Fibroblast of lung (primary cell): ENCODE data around the gene LCN1.

Experiments used
- CTCF ChIP-seq, 2 donors: IDR thresholded peaks in 1 of 2; conservative IDR thresholded peaks in 1 of 2; 1 replicate in 1 of 2; 2 replicates in 1 of 2; pipeline ENCODE4 v1.5.1; 2011 to 2012; ENCODE audit warnings: low read length in 2 of 2, control low read depth in 1 of 2, inconsistent platforms in 1 of 2, low read depth in 1 of 2, mild to moderate bottlenecking in 1 of 2
- EZH2 ChIP-seq: IDR thresholded peaks from 2 replicates; pipeline ENCODE4 v1.5.1; 2012; ENCODE audit warnings: low read length, control low read depth, mild to moderate bottlenecking; ENCODE audit errors: missing control alignments

GRCh38 chr9:135484460-135485277 is 36.6 kb upstream of the LCN1 start:
- TF ChIP-seq CTCF (conservative IDR thresholded peaks at IDR 0.05 in 1 of 2, IDR thresholded peaks at IDR 0.05 in 1 of 2; ENCODE audit: low read depth in 1 of 2, low read length in 2 of 2) (no peak), EZH2 (no peak)
